WTC11 (cell line): Measurements from ENCODE around the gene ISLR. TPM values are rescaled to one million over a fixed set of nuclear protein-coding genes. Genes with fewer than 3 reads are reported as not detected.

ENCODE experiments used
- ATAC-seq: fragments of 200-7000 bp; cut with Tn5 transposase; 2 replicates; pipeline ENCODE4 v1.10.0; 2021; ENCODE audit warnings: mild to moderate bottlenecking, moderate library complexity
- CTCF ChIA-PET: fragments of 300-600 bp; sonication (Branson Sonifier 250); formaldehyde crosslinking; loops from one replicate; lab custom pipeline; 2021; ENCODE audit warnings: antibody characterized with exemption; lab: Charles Lee
- POLR2A ChIA-PET: fragments of 350-600 bp; sonication (Branson Sonifier 250); formaldehyde crosslinking; loops from one replicate; lab custom pipeline; 2021; ENCODE audit warnings: antibody characterized with exemption; lab: Charles Lee
- DNase-seq: peaks from one replicate; pipeline ENCODE4 v3.0.0; 2021; ENCODE audit warnings: low spot score
- H3K27ac Mint-ChIP-seq: 2 replicates; pipeline ENCODE4 v1.8.0; 2021; ENCODE audit warnings: mixed read lengths
- H3K27me3 Mint-ChIP-seq: 2 replicates; pipeline ENCODE4 v1.8.0; 2021; ENCODE audit warnings: low read depth, mild to moderate bottlenecking, moderate library complexity, mixed read lengths
- H3K36me3 Mint-ChIP-seq: 2 replicates; pipeline ENCODE4 v1.8.0; 2021; ENCODE audit warnings: mixed read lengths
- H3K4me1 Mint-ChIP-seq: 2 replicates; pipeline ENCODE4 v1.8.0; 2022; ENCODE audit warnings: mixed read lengths
- H3K4me3 Mint-ChIP-seq: 2 replicates; pipeline ENCODE4 v1.8.0; 2021; ENCODE audit warnings: mild to moderate bottlenecking, moderate library complexity, mixed read lengths
- H3K9me3 Mint-ChIP-seq: 2 replicates; pipeline ENCODE4 v1.8.0; 2021; ENCODE audit warnings: mixed read lengths
- ATF2 ChIP-seq: sonication (generic); formaldehyde crosslinking; IDR thresholded peaks from 2 replicates; pipeline ENCODE4 v1.8.1; 2022; ENCODE audit warnings: low read depth, missing genetic modification reagents, borderline replicate concordance
- E2F4 ChIP-seq: sonication (generic); formaldehyde crosslinking; IDR thresholded peaks from 2 replicates; pipeline ENCODE4 v1.8.1; 2022; ENCODE audit warnings: low read depth, mild to moderate bottlenecking, moderate library complexity, missing genetic modification reagents, borderline replicate concordance
- ELF4 ChIP-seq: sonication (generic); formaldehyde crosslinking; IDR thresholded peaks from 2 replicates; pipeline ENCODE4 v1.8.1; 2022; ENCODE audit warnings: low read depth, mild to moderate bottlenecking, moderate library complexity, missing genetic modification reagents
- FOXK1 ChIP-seq: sonication (generic); formaldehyde crosslinking; IDR thresholded peaks from 2 replicates; pipeline ENCODE4 v1.8.0; 2022; ENCODE audit warnings: mild to moderate bottlenecking, moderate library complexity, missing genetic modification reagents
- GTF2I ChIP-seq: fragments of 250-450 bp; sonication (Bioruptor Pico); conservative IDR thresholded peaks from 2 replicates; pipeline ENCODE4 v1.4.0; 2021; ENCODE audit warnings: mild to moderate bottlenecking
- JUN ChIP-seq: sonication (generic); formaldehyde crosslinking; IDR thresholded peaks from 2 replicates; pipeline ENCODE4 v1.8.0; 2023; ENCODE audit warnings: mild to moderate bottlenecking, missing genetic modification reagents
- MXD4 ChIP-seq: fragments of 250-450 bp; sonication (Bioruptor Pico); IDR thresholded peaks from 2 replicates; pipeline ENCODE4 v1.8.0; 2021; ENCODE audit warnings: mild to moderate bottlenecking, moderate library complexity, borderline replicate concordance
- PRRX2 ChIP-seq: fragments of 250-450 bp; sonication (Bioruptor Pico); IDR thresholded peaks from 2 replicates; pipeline ENCODE4 v1.8.0; 2021; ENCODE audit warnings: mild to moderate bottlenecking
- SP1 ChIP-seq: sonication (generic); formaldehyde crosslinking; conservative IDR thresholded peaks from 2 replicates; pipeline ENCODE4 v1.8.1; 2022; ENCODE audit warnings: missing genetic modification reagents
- TP53 ChIP-seq: sonication (generic); formaldehyde crosslinking; IDR thresholded peaks from 2 replicates; pipeline ENCODE4 v1.8.1; 2023; ENCODE audit warnings: mild to moderate bottlenecking, missing genetic modification reagents
- ZNF138 ChIP-seq: sonication (generic); formaldehyde crosslinking; conservative IDR thresholded peaks from 2 replicates; pipeline ENCODE4 v1.8.1; 2022; ENCODE audit warnings: mild to moderate bottlenecking, moderate library complexity, missing genetic modification reagents
- ZNF425 ChIP-seq: fragments of 250-450 bp; sonication (Bioruptor Pico); conservative IDR thresholded peaks from 2 replicates; pipeline ENCODE4 v1.9.0; 2021; ENCODE audit warnings: mild to moderate bottlenecking
- ZNF671 ChIP-seq: fragments of 250-450 bp; sonication (Bioruptor Pico); IDR thresholded peaks from 2 replicates; pipeline ENCODE4 v1.8.0; 2021; ENCODE audit warnings: mild to moderate bottlenecking
- total RNA-seq: library from RNA; stranded (reverse); gene quantifications from 3 replicates; pipeline ENCODE4 v1.2.3, GENCODE V29; 2021
- TF ChIP-seq, protein P1 (sequence below): sonication (generic); formaldehyde crosslinking; IDR thresholded peaks from 2 replicates; pipeline ENCODE4 v1.8.1; 2023; ENCODE audit warnings: mild to moderate bottlenecking, missing genetic modification reagents, borderline replicate concordance

Gene ISLR
- total RNA-seq, 1 experiment from 2014 or later: 0.63 TPM

- Mint-ChIP-seq H3K4me3 (no peak overlapping the region), H3K27ac (peak overlapping the region; percentile 52; the same call in 1 of the 2 replicates), H3K4me1 (peaks cover 55% of the 10 kb centered on the region), H3K36me3 (peaks cover 5% of the 10 kb centered on the region; the same call in 1 of the 2 replicates), H3K9me3 (no peaks in the 10 kb centered on the region), H3K27me3 (peaks cover 3% of the 10 kb centered on the region; the same call in 1 of the 2 replicates)
- POLR2A ChIA-PET: interaction anchor here (1.1 kb wide), 1 partner anchor 44 kb away, joined by 3 read pairs; no protein-coding TSS in a partner anchor
- TF ChIP-seq E2F4: no peak
- 0 out of 2 replicates have a peak, but pooled peaks have one; percentile 24 for TF ChIP-seq ZNF138
- no peak for TF ChIP-seq TP53
- CTCF ChIA-PET: interaction anchor here (0.6 to 2.3 kb wide), 11 partner anchors 26 to 212 kb away, joined by 3 to 12 read pairs (median 5); partner anchors contain the start of gene STRA6
- DNase-seq (peak; percentile 41), ATAC-seq (peak; percentile 46)
Measured at GRCh38 chr15:74176262-74177214, 3.0 kb downstream of the ISLR start.

DNA sequence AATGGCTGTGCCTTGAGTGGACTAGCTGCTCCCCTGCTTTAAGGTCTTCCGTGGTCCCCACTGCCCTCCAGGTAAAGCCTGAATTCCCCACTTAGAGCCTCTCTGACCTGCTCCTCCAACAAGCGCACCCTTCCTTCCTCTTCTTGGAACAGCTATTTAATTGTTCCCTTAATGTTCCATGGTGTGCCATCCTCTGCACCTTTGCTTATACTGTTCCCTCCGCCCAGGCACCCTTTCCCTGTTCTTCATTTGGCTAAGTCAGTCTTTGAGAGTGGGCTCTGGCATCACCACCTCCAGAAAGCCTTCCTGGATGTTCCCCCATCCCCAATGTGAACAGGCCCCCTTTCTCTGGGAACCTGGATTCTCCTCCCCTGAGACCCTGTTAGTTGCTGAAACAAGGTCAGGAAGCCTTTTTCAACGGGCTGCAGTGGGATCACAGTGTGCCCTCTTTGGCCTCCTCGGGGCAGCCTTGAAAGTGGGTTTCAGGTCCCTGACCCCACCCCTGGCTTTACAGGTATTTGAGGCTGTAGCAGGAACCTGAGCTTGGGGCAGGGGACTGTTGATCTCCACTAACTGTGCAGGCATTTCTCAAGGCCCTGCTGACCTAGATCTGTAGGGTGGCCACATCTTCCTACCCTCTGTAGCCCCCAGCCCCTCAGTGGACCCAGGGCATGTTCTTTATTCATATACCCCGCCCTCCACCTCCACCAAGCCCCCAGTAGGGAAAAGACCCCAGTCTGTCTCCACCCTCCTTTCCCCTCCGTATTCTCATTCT lies 5.0 kb downstream of the ISLR start:
- no peak overlapping the region for H3K4me3 Mint-ChIP-seq

More for the DNA sequence above, 5.0 kb downstream of the ISLR start:
- Mint-ChIP-seq H3K27ac (no peak overlapping the region), H3K36me3 (peaks cover 8% of the 10 kb centered on the region; the same call in 1 of the 2 replicates), H3K4me1 (peaks cover 41% of the 10 kb centered on the region), H3K27me3 (no peaks in the 10 kb centered on the region; the same call in 1 of the 2 replicates), H3K9me3 (no peaks in the 10 kb centered on the region)
- POLR2A ChIA-PET: no interaction called here
- no peak for DNase-seq
- ATAC-seq: no peak
- CTCF ChIA-PET: interaction anchor here (0.8 to 1.9 kb wide), 5 partner anchors 9 to 144 kb away, joined by 3 to 12 read pairs (median 3); no protein-coding TSS in a partner anchor
- TF ChIP-seq ZNF425 (CRISPR knock-in tag) (no peak), FOXK1 (CRISPR knock-in tag) (no peak), ELF4 (CRISPR knock-in tag) (no peak), TP53 (no peak), PRRX2 (CRISPR knock-in tag) (no peak), MXD4 (no peak), ZNF671 (CRISPR knock-in tag) (no peak), JUN (CRISPR knock-in tag) (no peak), ATF2 (CRISPR knock-in tag) (no peak), GTF2I (CRISPR knock-in tag) (no peak), SP1 (no peak)
- TF ChIP-seq, protein P1, sequence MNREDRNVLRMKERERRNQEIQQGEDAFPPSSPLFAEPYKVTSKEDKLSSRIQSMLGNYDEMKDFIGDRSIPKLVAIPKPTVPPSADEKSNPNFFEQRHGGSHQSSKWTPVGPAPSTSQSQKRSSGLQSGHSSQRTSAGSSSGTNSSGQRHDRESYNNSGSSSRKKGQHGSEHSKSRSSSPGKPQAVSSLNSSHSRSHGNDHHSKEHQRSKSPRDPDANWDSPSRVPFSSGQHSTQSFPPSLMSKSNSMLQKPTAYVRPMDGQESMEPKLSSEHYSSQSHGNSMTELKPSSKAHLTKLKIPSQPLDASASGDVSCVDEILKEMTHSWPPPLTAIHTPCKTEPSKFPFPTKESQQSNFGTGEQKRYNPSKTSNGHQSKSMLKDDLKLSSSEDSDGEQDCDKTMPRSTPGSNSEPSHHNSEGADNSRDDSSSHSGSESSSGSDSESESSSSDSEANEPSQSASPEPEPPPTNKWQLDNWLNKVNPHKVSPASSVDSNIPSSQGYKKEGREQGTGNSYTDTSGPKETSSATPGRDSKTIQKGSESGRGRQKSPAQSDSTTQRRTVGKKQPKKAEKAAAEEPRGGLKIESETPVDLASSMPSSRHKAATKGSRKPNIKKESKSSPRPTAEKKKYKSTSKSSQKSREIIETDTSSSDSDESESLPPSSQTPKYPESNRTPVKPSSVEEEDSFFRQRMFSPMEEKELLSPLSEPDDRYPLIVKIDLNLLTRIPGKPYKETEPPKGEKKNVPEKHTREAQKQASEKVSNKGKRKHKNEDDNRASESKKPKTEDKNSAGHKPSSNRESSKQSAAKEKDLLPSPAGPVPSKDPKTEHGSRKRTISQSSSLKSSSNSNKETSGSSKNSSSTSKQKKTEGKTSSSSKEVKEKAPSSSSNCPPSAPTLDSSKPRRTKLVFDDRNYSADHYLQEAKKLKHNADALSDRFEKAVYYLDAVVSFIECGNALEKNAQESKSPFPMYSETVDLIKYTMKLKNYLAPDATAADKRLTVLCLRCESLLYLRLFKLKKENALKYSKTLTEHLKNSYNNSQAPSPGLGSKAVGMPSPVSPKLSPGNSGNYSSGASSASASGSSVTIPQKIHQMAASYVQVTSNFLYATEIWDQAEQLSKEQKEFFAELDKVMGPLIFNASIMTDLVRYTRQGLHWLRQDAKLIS (CRISPR knock-in tag): no peak
